Gastroesophageal sphincter (tissue), 3 donors: ENCODE results near the gene ANKS1A.

Source experiments
- CTCF ChIP-seq, 4 experiments: fragments of 200-600 bp in 2 of 4; fragments of 450-650 bp in 2 of 4; sonication (generic) in 1 of 4; IDR thresholded peaks; one replicate each; pipeline ENCODE4 v1.5.1; 2017 to 2019; ENCODE audit warnings: antibody characterized with exemption in 4 of 4, mild to moderate bottlenecking in 2 of 4, moderate library complexity in 2 of 4
- EP300 ChIP-seq: sonication (generic); formaldehyde crosslinking; IDR thresholded peaks from one replicate; pipeline ENCODE4 v1.6.1; 2017; ENCODE audit warnings: antibody characterized with exemption, mild to moderate bottlenecking
- POLR2A ChIP-seq, 2 donors: fragments of 450-650 bp; IDR thresholded peaks; one replicate each; pipeline ENCODE4 v1.6.1; 2017; ENCODE audit warnings: antibody characterized with exemption in 2 of 2, mild to moderate bottlenecking in 2 of 2, moderate library complexity in 1 of 2
- POLR2AphosphoS5 ChIP-seq: sonication (generic); formaldehyde crosslinking; IDR thresholded peaks from one replicate; pipeline ENCODE4 v1.6.1; 2017; ENCODE audit warnings: antibody characterized with exemption

DNA sequence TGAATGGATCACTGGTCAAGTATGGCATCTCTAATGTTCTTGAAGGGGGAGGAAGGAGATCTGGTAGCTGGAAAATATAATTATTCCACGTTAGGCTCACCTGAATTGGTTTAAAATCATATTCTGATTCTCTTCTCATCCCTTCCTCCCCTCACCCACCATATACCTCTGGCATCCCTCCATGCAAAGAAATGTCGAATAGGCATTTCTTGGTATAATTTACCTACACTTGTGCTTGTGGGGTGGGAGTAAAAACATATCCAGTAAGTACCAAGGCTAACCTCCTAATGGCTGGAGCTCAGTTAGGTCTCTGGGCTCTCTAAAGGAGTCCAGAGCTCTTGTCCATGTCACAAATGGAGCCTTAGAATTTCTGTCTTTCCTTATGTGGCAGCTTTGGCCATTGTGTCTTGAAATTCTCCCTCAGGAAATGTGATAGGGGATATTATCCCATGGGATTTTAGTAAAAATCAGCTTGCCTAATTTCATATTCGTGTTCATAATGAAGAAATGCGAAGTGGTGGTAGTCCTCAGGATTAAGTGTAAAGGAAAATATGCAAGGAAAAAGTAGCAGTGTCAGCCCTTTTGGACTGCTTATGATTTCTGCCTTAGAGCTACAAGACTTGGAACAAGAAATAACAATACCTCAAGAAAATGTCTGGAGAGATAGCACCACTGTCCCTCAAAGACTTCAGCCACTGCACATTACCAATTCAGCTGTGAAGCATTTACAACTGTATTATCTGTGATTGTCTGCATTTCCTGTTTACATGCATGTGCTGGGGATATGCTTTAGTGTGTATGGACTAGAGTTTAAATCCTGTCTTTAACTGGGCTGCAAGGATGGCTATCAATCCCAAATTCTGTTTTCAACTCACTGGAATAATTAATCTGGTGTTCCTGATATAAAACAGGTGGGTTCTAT, 13.5 kb upstream of the ANKS1A start:
- no peak for TF ChIP-seq POLR2AphosphoS5
- no peak for TF ChIP-seq CTCF (IDR thresholded peaks at IDR 0.05)
- TF ChIP-seq POLR2A (IDR thresholded peaks at IDR 0.05), result no peak
- no peak for TF ChIP-seq EP300
